HFFc6 (cell line): Measurements from ENCODE around the gene TRIM40. TPM values are rescaled to one million over a fixed set of nuclear protein-coding genes. Genes with fewer than 3 reads are reported as not detected.

Source experiments
- DNase-seq: peaks from one replicate; pipeline ENCODE4 v3.0.0-alpha.2; 2018
- H3K27ac Mint-ChIP-seq: 2 replicates; pipeline ENCODE4 v1.8.0; 2020; ENCODE audit warnings: mild to moderate bottlenecking, mixed read lengths
- H3K27me3 Mint-ChIP-seq: 2 replicates; pipeline ENCODE4 v1.8.0; 2021; ENCODE audit warnings: mild to moderate bottlenecking, moderate library complexity, mixed read lengths; ENCODE audit not compliant: insufficient read depth
- H3K36me3 Mint-ChIP-seq: 2 replicates; pipeline ENCODE4 v1.8.0; 2021; ENCODE audit warnings: low read depth, mixed read lengths
- H3K4me1 Mint-ChIP-seq: 2 replicates; pipeline ENCODE4 v1.8.0; 2020; ENCODE audit warnings: low read depth, mixed read lengths
- H3K4me3 Mint-ChIP-seq: 2 replicates; pipeline ENCODE4 v1.8.0; 2020; ENCODE audit warnings: mild to moderate bottlenecking, moderate library complexity, mixed read lengths
- H3K9me3 Mint-ChIP-seq: 2 replicates; pipeline ENCODE4 v1.8.0; 2020; ENCODE audit warnings: mild to moderate bottlenecking, mixed read lengths
- total RNA-seq, 6 experiments: library from RNA; stranded (reverse); fragmentation: NEBNext Ultra II Directional; extraction: Animal tissue kit (Norgen Biotek cat#: 25700); gene quantifications; 2 replicates in 1 of 6; 3 replicates in 5 of 6; pipeline ENCODE4 v1.2.3, GENCODE V29; 2021
- TF ChIP-seq, protein P1 (sequence below): fragments of 200-600 bp; sonication (generic); IDR thresholded peaks from 2 replicates; pipeline ENCODE4 v1.5.0; 2021; ENCODE audit warnings: antibody characterized with exemption, mild to moderate bottlenecking

The TRIM40 gene
- total RNA-seq, 6 experiments from 2014 or later, result not detected

DNA sequence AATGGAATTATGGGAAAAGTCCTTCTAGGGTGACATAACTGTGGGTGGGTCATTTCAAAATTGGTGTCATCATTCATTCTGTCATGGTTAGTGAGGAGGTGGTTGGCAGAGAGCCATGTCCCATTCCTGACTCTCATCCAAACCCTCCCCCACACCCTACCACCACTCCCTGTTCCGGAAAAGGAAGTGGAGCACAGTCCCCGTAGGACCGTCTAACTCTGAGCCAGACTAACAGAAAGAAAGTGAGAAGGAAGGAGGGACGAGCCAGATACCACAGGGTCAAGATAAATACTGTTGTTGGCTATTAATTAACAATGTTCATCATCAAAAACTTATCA lies 20.3 kb downstream of the TRIM40 start:
- H3K27ac Mint-ChIP-seq, result no peak overlapping the region
- no peak for DNase-seq
- TF ChIP-seq, protein P1, sequence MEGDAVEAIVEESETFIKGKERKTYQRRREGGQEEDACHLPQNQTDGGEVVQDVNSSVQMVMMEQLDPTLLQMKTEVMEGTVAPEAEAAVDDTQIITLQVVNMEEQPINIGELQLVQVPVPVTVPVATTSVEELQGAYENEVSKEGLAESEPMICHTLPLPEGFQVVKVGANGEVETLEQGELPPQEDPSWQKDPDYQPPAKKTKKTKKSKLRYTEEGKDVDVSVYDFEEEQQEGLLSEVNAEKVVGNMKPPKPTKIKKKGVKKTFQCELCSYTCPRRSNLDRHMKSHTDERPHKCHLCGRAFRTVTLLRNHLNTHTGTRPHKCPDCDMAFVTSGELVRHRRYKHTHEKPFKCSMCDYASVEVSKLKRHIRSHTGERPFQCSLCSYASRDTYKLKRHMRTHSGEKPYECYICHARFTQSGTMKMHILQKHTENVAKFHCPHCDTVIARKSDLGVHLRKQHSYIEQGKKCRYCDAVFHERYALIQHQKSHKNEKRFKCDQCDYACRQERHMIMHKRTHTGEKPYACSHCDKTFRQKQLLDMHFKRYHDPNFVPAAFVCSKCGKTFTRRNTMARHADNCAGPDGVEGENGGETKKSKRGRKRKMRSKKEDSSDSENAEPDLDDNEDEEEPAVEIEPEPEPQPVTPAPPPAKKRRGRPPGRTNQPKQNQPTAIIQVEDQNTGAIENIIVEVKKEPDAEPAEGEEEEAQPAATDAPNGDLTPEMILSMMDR, result no peak
- H3K9me3 Mint-ChIP-seq, result no peaks in the 10 kb centered on the region
- peak overlapping the region; percentile 23; the same call in 1 of the 2 replicates for H3K4me3 Mint-ChIP-seq
- H3K4me1 Mint-ChIP-seq, result peaks cover 33% of the 10 kb centered on the region
- H3K36me3 Mint-ChIP-seq, result no peaks in the 10 kb centered on the region
- H3K27me3 Mint-ChIP-seq, result peaks cover 25% of the 10 kb centered on the region

DNA sequence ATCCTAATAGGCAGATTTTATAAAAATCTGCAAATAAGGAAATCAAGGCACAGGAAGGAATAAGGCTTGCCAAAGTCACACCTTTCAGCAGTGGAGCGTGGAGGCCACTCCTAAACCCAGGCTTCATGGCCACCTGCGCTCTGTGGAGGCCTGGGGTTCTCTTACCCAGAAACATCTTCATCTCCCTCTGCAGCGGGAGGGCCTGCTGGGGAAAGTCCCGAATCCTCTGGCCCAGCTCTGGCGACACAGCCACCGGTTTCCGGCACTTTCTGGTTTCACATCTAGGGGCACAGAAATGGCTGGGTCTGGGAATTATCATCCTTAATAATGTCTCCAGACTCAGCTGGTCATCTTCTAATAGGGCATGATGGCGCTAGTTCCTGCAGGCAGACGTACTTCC lies 20.8 kb downstream of the TRIM40 start:
- Mint-ChIP-seq H3K27me3 (peaks cover 25% of the 10 kb centered on the region), H3K9me3 (no peaks in the 10 kb centered on the region), H3K27ac (no peak overlapping the region), H3K4me1 (peaks cover 33% of the 10 kb centered on the region), H3K4me3 (no peak overlapping the region), H3K36me3 (no peaks in the 10 kb centered on the region)
- no peak for DNase-seq
- TF ChIP-seq, protein P1, result no peak

DNA sequence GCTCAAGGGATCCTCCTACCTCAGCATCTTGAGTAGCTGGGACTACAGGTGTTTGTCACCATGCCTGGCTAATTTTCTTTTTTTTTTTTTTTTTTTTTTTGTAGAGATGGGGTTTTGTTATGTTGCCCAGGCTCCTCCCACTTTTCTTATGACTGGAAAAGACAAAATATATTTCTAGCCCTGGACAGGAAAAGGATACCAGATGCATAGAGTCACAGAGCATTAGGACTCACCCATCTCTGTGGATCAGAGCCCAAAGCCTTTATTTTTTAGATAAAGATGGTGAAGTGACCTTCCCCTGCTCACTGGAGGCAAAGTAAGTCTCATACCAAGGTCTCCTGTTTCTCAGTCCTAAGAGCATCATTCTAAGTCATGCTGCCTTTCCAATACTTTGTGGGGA lies 21.6 kb downstream of the TRIM40 start:
- TF ChIP-seq, protein P1, result no peak
- Mint-ChIP-seq H3K27me3 (peaks cover 22% of the 10 kb centered on the region), H3K4me3 (no peak overlapping the region), H3K4me1 (peaks cover 33% of the 10 kb centered on the region), H3K9me3 (no peaks in the 10 kb centered on the region), H3K36me3 (no peaks in the 10 kb centered on the region), H3K27ac (no peak overlapping the region)
- peak; percentile 23 for DNase-seq

DNA sequence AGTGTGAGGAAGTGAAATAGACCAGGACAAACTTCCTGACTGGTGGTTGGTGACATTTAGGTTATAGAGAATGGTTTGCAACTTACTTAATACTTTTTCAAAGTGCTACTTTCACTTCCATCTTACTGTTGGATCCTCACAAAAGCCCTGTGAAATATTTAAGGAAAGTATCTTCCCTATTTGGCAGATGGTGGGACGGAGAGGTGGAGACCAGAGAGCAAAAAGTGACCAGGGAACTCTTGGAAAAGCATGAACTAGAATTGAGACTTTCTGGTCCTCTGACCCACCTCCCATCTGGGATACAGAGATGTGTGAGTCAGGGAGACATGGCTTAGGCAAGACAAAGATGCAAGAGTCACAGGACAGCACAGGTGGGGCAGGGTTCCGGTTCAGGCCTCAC lies 22.1 kb downstream of the TRIM40 start:
- TF ChIP-seq, protein P1, result no peak
- no peaks in the 10 kb centered on the region for H3K9me3 Mint-ChIP-seq
- DNase-seq, result no peak
- H3K36me3 Mint-ChIP-seq, result no peaks in the 10 kb centered on the region
- no peak overlapping the region for H3K27ac Mint-ChIP-seq
- peaks cover 33% of the 10 kb centered on the region for H3K4me1 Mint-ChIP-seq
- H3K27me3 Mint-ChIP-seq, result peaks cover 20% of the 10 kb centered on the region
- H3K4me3 Mint-ChIP-seq, result no peak overlapping the region

DNA sequence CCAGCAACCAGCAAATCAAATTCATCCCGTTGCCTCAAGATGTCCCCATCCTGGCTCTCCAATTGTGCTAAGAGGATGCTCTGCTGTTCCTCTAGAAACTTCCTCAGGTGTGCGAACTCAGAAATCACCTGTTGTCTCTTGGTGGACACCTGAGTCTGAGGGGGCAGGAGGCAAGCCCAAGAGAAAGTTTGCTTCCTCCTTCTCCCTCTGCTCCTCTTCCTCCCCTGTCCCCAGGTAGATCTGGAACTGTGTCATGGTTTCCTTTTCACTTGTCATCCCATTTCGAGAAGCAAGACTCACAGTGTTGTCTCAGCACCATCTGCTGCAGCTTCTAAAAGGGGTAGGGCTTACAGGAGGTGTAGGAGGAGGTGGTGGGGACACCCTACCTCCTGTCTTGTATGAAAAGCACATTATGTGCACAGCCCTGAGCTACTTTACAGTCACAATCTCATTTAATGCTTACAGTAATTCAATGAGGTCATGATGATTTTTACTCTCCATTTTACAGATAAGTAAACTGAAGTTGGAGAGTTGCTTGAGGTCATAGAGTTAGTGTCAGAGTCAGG lies 22.6 kb downstream of the TRIM40 start:
- Mint-ChIP-seq H3K9me3 (no peaks in the 10 kb centered on the region), H3K4me3 (no peak overlapping the region), H3K27ac (no peak overlapping the region), H3K36me3 (no peaks in the 10 kb centered on the region), H3K27me3 (peaks cover 18% of the 10 kb centered on the region), H3K4me1 (peaks cover 33% of the 10 kb centered on the region)
- no peak for DNase-seq
- TF ChIP-seq, protein P1, result no peak
